ENCODE results near the gene TSPAN14. TPM values are rescaled to one million over a fixed set of nuclear protein-coding genes. Genes with fewer than 3 reads are reported as not detected.
"Not testable (repeated sequence)": the region's sequence is repeated elsewhere in the genome, so short reads cannot be mapped to it uniquely, and the experiment has no call there.

The TSPAN14 gene
- total RNA-seq, 1 experiment from 2014 or later, result 73.5 TPM

DNA sequence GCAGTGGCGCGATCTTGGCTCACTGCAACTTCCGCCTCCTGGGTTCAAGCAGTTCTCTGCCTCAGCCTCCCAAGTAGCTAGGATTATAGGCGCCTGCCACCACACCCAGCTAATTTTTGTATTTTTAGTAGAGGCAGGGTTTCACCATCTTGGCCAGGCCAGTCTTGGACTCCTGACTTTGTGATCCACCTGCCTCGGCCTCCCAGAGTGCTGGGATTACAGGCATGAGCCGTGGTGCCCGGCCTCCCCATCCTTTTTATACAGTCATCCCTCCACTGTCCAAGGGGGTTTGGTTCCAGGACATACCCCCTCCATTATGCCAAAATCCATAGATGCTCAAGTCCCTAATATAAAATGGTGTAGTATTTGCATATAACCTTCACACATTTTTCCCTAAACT is 21.5 kb downstream of the TSPAN14 start:
- H3K27me3 Mint-ChIP-seq (ENCODE audit: low read depth); ATAC-seq; H3K27ac Mint-ChIP-seq; POLR2A ChIA-PET; DNase-seq (ENCODE audit: low spot score); H3K4me3 Mint-ChIP-seq: not testable (repeated sequence)
- CTCF ChIA-PET, result interaction anchor here (3.5 to 4.3 kb wide), 2 partner anchors 29 kb away, joined by 23 to 31 read pairs; no protein-coding TSS in a partner anchor
- peaks cover 11% of the 10 kb centered on the region for H3K9me3 Mint-ChIP-seq
- H3K4me1 Mint-ChIP-seq, result peaks cover 53% of the 10 kb centered on the region
- peaks cover 28% of the 10 kb centered on the region for H3K36me3 Mint-ChIP-seq

DNA sequence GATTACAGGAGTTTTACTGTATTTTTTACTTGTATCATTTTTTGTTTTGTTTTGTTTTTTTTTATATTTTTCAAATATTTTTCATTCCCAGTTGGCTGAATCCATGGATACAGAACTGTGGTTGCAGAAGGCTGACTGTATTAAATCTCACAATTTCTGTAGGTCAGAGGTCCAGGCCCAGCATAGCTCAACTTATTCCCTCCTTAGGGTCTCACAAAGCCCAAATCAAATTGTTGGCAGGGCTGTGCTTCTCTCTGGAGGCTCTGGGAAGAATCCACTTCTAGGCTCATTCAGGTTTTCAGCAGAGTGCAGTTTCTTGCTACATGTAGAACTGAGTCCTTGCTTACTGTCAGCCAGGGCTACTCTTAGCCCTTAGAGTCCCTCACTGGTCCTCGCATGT is 22.6 kb downstream of the TSPAN14 start:
- ATAC-seq (no peak), DNase-seq (ENCODE audit: low spot score) (no peak)
- Mint-ChIP-seq H3K4me3 (no peak overlapping the region), H3K27me3 (ENCODE audit: low read depth) (no peaks in the 10 kb centered on the region), H3K9me3 (peaks cover 11% of the 10 kb centered on the region), H3K36me3 (peaks cover 23% of the 10 kb centered on the region), H3K4me1 (peaks cover 55% of the 10 kb centered on the region), H3K27ac (no peak overlapping the region)
- CTCF ChIA-PET, result interaction anchor here (0.6 to 3.5 kb wide), 5 partner anchors 28 to 187 kb away, joined by 3 to 23 read pairs (median 4); no protein-coding TSS in a partner anchor
- POLR2A ChIA-PET, result interaction anchor here (0.9 kb wide), 1 partner anchor 12 kb away, joined by 3 read pairs; no protein-coding TSS in a partner anchor
- TF ChIP-seq ZNF263 (CRISPR knock-in tag; IDR thresholded peaks at IDR 0.05; ENCODE audit: low read depth), result no peak
- TF ChIP-seq ATF1 (CRISPR knock-in tag; IDR thresholded peaks at IDR 0.05), result no peak
- no peak for TF ChIP-seq ESRRA (CRISPR knock-in tag; IDR thresholded peaks at IDR 0.05; ENCODE audit: borderline replicate concordance)

DNA sequence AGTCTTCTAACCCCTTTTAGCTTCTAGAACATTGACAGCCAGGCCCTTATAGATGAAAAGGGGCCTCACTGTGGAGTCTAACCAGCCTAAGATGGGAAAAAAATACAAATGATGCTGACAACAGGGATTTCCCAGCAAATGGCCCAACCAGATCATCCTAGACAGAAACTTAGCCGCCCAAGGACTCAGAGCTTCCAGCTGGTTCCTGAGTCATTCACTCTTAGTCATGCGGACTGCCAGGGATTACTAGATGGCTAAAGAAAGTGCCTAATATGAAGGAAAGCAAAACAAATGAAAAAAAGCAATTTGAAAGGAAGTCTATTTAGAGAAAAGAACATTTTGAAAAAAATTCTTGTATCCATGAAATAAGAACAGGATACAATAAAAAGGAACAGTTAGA is 23.7 kb downstream of the TSPAN14 start:
- ATAC-seq (no peak), DNase-seq (ENCODE audit: low spot score) (no peak)
- H3K9me3 Mint-ChIP-seq, result peaks cover 11% of the 10 kb centered on the region
- TF ChIP-seq ELF4 (CRISPR knock-in tag; IDR thresholded peaks at IDR 0.05; ENCODE audit: low read depth), result no peak
- TF ChIP-seq ATF1 (CRISPR knock-in tag; IDR thresholded peaks at IDR 0.05), result no peak
- no peak for TF ChIP-seq ZNF396 (CRISPR knock-in tag; IDR thresholded peaks at IDR 0.05; ENCODE audit: borderline replicate concordance)
- no peak for TF ChIP-seq ZNF219 (CRISPR knock-in tag; IDR thresholded peaks at IDR 0.05; ENCODE audit: borderline replicate concordance)
- TF ChIP-seq, protein P1, sequence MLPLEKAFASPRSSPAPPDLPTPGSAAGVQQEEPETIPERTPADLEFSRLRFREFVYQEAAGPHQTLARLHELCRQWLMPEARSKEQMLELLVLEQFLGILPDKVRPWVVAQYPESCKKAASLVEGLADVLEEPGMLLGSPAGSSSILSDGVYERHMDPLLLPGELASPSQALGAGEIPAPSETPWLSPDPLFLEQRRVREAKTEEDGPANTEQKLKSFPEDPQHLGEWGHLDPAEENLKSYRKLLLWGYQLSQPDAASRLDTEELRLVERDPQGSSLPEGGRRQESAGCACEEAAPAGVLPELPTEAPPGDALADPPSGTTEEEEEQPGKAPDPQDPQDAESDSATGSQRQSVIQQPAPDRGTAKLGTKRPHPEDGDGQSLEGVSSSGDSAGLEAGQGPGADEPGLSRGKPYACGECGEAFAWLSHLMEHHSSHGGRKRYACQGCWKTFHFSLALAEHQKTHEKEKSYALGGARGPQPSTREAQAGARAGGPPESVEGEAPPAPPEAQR (CRISPR knock-in tag; IDR thresholded peaks at IDR 0.05), result no peak
- TF ChIP-seq TCF7 (CRISPR knock-in tag; IDR thresholded peaks at IDR 0.05; ENCODE audit: low read depth), result no peak
- TF ChIP-seq, protein P2, sequence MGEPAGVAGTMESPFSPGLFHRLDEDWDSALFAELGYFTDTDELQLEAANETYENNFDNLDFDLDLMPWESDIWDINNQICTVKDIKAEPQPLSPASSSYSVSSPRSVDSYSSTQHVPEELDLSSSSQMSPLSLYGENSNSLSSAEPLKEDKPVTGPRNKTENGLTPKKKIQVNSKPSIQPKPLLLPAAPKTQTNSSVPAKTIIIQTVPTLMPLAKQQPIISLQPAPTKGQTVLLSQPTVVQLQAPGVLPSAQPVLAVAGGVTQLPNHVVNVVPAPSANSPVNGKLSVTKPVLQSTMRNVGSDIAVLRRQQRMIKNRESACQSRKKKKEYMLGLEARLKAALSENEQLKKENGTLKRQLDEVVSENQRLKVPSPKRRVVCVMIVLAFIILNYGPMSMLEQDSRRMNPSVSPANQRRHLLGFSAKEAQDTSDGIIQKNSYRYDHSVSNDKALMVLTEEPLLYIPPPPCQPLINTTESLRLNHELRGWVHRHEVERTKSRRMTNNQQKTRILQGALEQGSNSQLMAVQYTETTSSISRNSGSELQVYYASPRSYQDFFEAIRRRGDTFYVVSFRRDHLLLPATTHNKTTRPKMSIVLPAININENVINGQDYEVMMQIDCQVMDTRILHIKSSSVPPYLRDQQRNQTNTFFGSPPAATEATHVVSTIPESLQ (CRISPR knock-in tag; IDR thresholded peaks at IDR 0.05), result no peak
- TF ChIP-seq, protein P3, sequence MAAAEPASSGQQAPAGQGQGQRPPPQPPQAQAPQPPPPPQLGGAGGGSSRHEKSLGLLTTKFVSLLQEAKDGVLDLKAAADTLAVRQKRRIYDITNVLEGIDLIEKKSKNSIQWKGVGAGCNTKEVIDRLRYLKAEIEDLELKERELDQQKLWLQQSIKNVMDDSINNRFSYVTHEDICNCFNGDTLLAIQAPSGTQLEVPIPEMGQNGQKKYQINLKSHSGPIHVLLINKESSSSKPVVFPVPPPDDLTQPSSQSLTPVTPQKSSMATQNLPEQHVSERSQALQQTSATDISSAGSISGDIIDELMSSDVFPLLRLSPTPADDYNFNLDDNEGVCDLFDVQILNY (CRISPR knock-in tag; IDR thresholded peaks at IDR 0.05), result no peak
- no peak for TF ChIP-seq NFYB (CRISPR knock-in tag; conservative IDR thresholded peaks at IDR 0.05; ENCODE audit: low read depth)
- TF ChIP-seq TP53 (CRISPR knock-in tag; IDR thresholded peaks at IDR 0.05), result no peak
- H3K27ac Mint-ChIP-seq, result no peak overlapping the region
- ChIA-PET POLR2A (no interaction called here), CTCF (interaction anchor here (3.5 kb wide), 1 partner anchor 27 kb away, joined by 23 read pairs; no protein-coding TSS in a partner anchor)
- peaks cover 52% of the 10 kb centered on the region for H3K4me1 Mint-ChIP-seq
- H3K36me3 Mint-ChIP-seq, result peaks cover 23% of the 10 kb centered on the region
- no peaks in the 10 kb centered on the region for H3K27me3 Mint-ChIP-seq (ENCODE audit: low read depth)
- H3K4me3 Mint-ChIP-seq, result no peak overlapping the region

DNA sequence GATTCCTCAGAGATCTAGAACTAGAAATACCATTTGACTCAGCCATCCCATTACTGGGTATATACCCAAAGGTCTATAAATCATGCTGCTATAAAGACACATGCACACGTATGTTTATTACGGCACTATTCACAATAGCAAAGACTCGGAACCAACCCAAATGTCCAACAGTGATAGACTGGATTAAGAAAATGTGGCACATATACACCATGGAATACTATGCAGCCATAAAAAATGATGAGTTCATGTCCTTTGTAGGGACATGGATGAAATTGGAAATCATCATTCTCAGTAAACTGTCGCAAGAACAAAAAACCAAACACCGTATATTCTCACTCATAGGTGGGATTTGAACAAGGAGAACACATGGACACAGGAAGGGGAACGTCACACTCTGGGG is 26.3 kb downstream of the TSPAN14 start:
- ATAC-seq; H3K27ac Mint-ChIP-seq; DNase-seq (ENCODE audit: low spot score); H3K27me3 Mint-ChIP-seq (ENCODE audit: low read depth); H3K4me3 Mint-ChIP-seq; POLR2A ChIA-PET: not testable (repeated sequence)
- CTCF ChIA-PET, result interaction anchor here (2.0 kb wide), 1 partner anchor 25 kb away, joined by 9 read pairs; no protein-coding TSS in a partner anchor
- Mint-ChIP-seq H3K9me3 (peaks cover 11% of the 10 kb centered on the region), H3K4me1 (peaks cover 50% of the 10 kb centered on the region), H3K36me3 (peaks cover 20% of the 10 kb centered on the region)

Measured in WTC11 (cell line).